Measurements from ENCODE around the gene ATOSA. TPM values are rescaled to one million over a fixed set of nuclear protein-coding genes. Genes with fewer than 3 reads are reported as not detected.
A peak's percentile ranks its signal among the peaks of the same experiment; 100 is the strongest.

Gene ATOSA
- total RNA-seq: 27.2 and 35.5 TPM in 2 replicates

- peak; percentile 91 to 94 for DNase-seq (ENCODE audit: low read depth in 2 of 2)
Observed at GRCh38 chr15:52679232-52680040, at the start of gene ATOSA. Gene ATOSA (minus strand): TSS chr15:52679388. CDS start chr15:52678021, 1,367 bp downstream.

GRCh38 chr15:52728899-52729298 is 49.7 kb upstream of the ATOSA start:
- DNase-seq (ENCODE audit: low read depth in 2 of 2): peak; percentile 80 to 85

GRCh38 chr15:52727815-52728214 is 48.6 kb upstream of the ATOSA start:
- DNase-seq (ENCODE audit: low read depth in 2 of 2): peak; percentile 60 to 78

- no peak for DNase-seq (ENCODE audit: low read depth in 2 of 2)
Observed at GRCh38 chr15:52726195-52726594, 47.0 kb upstream of the ATOSA start.

- no peak for DNase-seq (ENCODE audit: low read depth in 2 of 2)
Observed at GRCh38 chr15:52718551-52718950, 39.4 kb upstream of the ATOSA start.

- DNase-seq (ENCODE audit: low read depth in 2 of 2): no peak
Observed at GRCh38 chr15:52717924-52718323, 38.7 kb upstream of the ATOSA start.

GRCh38 chr15:52717481-52717880 is 38.3 kb upstream of the ATOSA start:
- no peak for DNase-seq (ENCODE audit: low read depth in 2 of 2)

GRCh38 chr15:52716536-52716935 is 37.3 kb upstream of the ATOSA start:
- DNase-seq (ENCODE audit: low read depth in 2 of 2): peak in 1 of 2 donors; percentile 57

- DNase-seq (ENCODE audit: low read depth in 2 of 2): no peak
Observed at GRCh38 chr15:52715411-52715810, 36.2 kb upstream of the ATOSA start.

- no peak for DNase-seq (ENCODE audit: low read depth in 2 of 2)
Observed at GRCh38 chr15:52714968-52715367, 35.8 kb upstream of the ATOSA start.

- no peak for DNase-seq (ENCODE audit: low read depth in 2 of 2)
Observed at GRCh38 chr15:52710708-52711389, 31.7 kb upstream of the ATOSA start.

GRCh38 chr15:52710050-52710707 is 31.0 kb upstream of the ATOSA start:
- no peak for DNase-seq (ENCODE audit: low read depth in 2 of 2)

GRCh38 chr15:52709187-52709981 is 30.2 kb upstream of the ATOSA start:
- DNase-seq (ENCODE audit: low read depth in 2 of 2): no peak

GRCh38 chr15:52706091-52706490 is 26.9 kb upstream of the ATOSA start:
- DNase-seq (ENCODE audit: low read depth in 2 of 2): no peak

- DNase-seq (ENCODE audit: low read depth in 2 of 2): no peak
Observed at GRCh38 chr15:52702390-52702789, 23.2 kb upstream of the ATOSA start.

- no peak for DNase-seq (ENCODE audit: low read depth in 2 of 2)
Observed at GRCh38 chr15:52699457-52699856, 20.3 kb upstream of the ATOSA start.

GRCh38 chr15:52698514-52698913 is 19.3 kb upstream of the ATOSA start:
- no peak for DNase-seq (ENCODE audit: low read depth in 2 of 2)

- DNase-seq (ENCODE audit: low read depth in 2 of 2): no peak
Observed at GRCh38 chr15:52697051-52697450, 17.9 kb upstream of the ATOSA start.

GRCh38 chr15:52695154-52695553 is 16.0 kb upstream of the ATOSA start:
- no peak for DNase-seq (ENCODE audit: low read depth in 2 of 2)

- DNase-seq (ENCODE audit: low read depth in 2 of 2): no peak
Observed at GRCh38 chr15:52689562-52689961, 10.4 kb upstream of the ATOSA start.

GRCh38 chr15:52683580-52683979 is 4.4 kb upstream of the ATOSA start:
- DNase-seq (ENCODE audit: low read depth in 2 of 2): no peak

GRCh38 chr15:52682781-52683180 is 3.6 kb upstream of the ATOSA start:
- DNase-seq (ENCODE audit: low read depth in 2 of 2): no peak

Measured in lung microvascular endothelial cell (primary cell).